DMS79 (cell line): Measurements from ENCODE around the gene CCKAR.
"Not testable (repeated sequence)": the region's sequence is repeated elsewhere in the genome, so short reads cannot be mapped to it uniquely, and the experiment has no call there.

Experiments
- DNase-seq: peaks from one replicate; lab custom pipeline; 2025; lab: John Stamatoyannopoulos, UW

CCKAR gene

DNA sequence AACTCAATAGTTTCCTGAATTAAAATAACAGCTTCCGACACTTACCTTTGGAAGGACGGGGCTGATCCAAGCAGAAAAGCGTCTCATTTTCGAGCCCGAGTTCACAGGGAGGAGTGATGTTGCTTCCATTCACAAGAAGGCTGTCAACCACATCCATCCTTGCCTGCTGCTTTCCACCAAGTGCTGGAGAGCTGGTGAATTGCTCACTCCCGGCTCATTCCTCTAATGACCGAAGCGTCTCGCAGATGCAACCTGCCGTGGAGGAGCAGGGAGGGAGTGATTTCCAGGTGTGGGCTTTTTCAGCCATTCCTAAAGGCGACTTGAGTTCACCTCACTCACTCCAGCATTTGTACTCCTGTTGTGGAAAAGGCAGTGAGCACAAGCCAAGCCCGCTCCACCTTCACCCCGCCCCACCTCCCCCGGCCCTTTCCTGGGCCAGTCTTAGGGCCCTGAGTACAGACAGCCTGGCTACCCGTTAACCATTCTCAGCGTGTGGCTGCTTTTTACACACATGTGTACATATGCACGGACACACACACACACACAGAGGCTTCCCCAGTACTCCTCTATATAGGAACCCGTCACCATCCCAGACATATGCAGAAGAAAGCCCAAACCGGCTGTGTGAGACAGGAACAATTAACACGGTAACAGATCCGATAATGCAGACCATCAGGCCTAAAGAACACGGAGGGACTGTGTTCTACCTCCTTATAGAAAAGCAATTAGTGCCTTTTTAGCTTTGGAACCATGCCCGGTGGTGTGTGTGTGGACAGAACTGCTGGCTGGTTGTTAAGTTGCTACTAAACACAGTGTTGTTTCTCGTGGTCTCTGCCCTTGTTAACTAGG lies at the start of gene CCKAR:
CCKAR (minus strand) TSS at position 374 of the 849 bp plus-strand sequence; CDS start at position 157, 217 bp downstream.
- DNase-seq = no peak

GRCh38 chr4:26533685-26534084 lies 43.4 kb upstream of the CCKAR start:
- DNase-seq = no peak

- DNase-seq = no peak
Measured at GRCh38 chr4:26531491-26532116, 41.3 kb upstream of the CCKAR start.

DNA sequence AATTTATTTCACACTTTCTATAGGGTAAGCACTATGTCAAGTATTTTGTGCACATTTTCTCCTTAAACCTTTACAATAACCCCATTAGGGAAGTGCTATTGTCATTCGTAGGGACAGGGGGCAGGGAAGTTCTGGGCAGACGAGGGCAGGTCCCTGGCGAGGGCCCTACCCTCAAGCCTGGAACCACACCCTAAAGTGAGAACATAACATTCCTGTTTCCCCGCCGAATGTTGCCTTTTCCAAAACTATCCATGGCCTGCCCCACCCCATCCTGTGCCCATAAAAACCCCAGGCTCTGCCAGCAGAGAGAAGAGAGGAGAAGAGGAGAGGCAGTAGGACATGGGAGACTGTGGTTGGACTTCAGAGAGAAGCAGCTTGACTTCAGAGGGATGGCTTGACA lies 39.8 kb upstream of the CCKAR start:
- DNase-seq = no peak

GRCh38 chr4:26529479-26529878 lies 39.2 kb upstream of the CCKAR start:
- no peak for DNase-seq

GRCh38 chr4:26525771-26526150 lies 35.5 kb upstream of the CCKAR start:
- no peak for DNase-seq

DNA sequence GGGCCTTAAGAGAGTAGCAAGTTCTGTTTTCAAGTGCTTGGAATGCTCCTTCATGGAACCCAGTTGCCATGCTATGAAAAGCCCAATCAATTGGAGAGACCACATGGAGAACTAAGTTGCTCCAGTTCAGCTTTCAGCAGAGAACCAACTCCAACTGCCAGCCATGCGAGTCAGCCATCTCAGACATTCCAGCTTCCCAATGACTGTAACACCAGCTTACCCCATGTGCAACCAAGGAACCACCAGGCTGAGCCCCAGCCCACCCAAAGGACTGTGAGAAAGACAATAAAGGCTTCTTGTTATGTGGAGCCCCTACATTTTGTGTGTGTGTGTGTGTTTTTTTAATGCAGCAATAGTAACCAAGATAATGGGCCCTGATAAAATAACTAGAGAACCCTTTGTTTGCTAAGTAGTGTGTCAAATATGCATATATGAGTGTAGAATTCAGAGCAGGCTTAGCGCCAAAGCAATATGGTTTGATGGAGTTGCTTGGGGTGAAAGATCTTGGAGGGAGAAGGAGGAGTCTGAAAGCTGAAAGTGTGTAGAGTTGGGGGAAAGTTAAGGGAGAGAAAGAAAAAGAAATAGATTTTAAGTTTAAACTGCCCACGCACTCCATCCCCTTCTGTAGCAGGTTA lies 35.0 kb upstream of the CCKAR start:
- DNase-seq = no peak

DNA sequence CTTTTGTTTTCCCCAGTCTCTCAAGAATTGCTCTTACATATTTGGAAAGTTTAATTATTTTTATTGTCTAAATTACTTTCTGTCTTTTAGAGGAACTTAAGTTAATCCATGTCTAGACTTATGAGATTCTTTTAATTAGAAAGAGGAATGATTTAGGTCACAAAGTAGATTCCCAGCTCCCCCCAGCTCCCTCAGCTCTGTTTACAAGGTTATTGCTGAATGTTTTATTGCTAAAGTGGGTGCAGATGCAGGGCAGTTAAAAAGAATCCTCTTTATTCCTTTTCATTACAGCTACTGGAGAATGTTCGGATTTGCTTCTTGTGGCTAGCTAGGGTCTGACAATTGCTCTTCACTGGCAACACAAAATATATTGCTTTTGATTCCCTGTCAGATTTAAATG lies 33.7 kb upstream of the CCKAR start:
- no peak for DNase-seq

GRCh38 chr4:26522478-26522877 lies 32.2 kb upstream of the CCKAR start:
- DNase-seq = no peak

DNA sequence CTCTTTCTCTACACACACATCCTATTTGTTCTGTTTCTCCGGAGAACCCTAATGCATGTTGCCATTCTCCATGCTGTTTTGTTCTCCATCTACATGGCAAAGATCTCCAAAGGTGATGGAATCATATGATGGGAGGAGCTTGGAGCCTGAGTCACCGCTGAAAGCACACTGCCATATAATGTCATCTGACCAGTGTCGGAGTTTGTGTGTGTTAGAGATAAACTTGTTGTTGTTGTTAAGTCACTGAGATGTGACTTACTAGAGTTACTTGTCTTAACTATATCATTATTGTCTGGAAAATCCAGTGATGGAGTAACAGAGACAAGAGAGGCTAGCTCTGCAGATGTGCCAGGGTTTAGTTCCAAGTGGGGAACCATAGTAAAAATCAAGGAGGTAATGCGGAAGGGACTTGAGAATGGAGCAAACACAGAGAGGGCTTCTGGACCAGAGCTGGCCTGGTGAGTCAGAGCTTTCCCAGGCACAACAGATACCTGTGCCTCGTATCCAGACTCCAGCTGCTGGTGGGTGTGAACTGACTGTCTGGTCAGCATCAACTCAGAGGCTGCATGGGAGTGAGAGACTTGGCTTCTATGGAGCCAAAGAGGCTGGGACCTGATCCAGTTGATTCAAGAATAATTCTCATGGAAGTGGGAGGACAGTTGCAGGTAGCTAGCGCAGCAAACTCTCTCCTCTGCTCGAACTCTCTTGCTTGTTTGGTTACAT lies 30.6 kb upstream of the CCKAR start:
- no peak for DNase-seq

- no peak for DNase-seq
Measured at GRCh38 chr4:26515936-26516335, 25.7 kb upstream of the CCKAR start.

DNA sequence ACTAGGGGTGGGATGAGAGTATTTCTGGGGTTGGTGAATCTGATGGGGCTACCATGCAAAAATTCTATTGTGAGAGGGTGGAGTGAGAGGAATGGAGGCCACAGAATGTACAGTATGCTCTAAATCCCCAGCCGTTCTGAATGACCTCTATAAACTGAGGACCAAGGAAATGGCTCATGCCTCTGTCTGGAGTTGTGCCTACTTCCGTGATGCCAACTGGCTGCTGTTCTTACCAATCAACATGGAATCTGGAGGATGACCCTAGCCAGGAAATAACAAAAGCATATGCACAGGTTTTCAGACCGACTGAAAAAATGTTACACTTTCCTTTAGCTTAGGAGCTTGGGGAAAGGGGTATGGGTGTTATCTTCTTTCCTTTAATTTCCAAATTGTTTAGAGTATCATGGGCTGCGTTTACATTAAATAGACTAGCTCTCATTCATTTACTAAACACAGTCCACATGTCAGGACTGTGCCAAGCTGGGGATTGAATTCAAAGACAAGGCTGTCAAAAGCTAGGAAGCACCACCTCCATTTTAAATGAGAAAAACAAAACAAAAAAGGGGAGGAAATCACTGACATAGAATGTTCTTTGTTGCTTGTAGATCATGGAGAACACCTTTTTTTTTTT lies 20.2 kb upstream of the CCKAR start:
- no peak for DNase-seq

- DNase-seq = no peak
Measured at GRCh38 chr4:26509681-26510333, 19.5 kb upstream of the CCKAR start.

- no peak for DNase-seq
Measured at GRCh38 chr4:26507286-26507685, 17.0 kb upstream of the CCKAR start.

GRCh38 chr4:26503844-26504243 lies 13.6 kb upstream of the CCKAR start:
- DNase-seq = no peak

GRCh38 chr4:26503427-26503826 lies 13.1 kb upstream of the CCKAR start:
- DNase-seq = no peak

DNA sequence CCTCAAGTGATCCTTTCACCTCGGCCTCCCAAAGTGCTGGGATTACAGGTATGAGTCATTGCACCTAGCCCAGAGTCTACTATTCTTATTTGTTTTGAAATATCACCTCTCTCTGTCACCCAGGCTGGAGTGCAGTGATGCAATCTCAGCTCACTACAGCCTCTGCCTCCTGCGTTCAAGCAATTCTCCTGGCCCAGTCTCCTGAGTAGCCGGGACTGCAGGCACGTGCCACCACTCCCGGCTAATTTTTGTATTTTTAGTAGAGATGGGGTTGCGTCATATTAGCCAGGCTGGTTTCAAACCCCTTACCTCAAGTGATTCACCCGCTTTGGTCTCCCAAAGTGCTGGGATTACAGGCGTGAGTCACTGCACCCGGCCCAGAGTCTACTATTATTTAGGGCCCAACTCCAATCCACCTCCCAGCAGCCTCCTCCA lies 10.3 kb upstream of the CCKAR start:
- DNase-seq = not testable (repeated sequence)

GRCh38 chr4:26496207-26496783 lies 6.0 kb upstream of the CCKAR start:
- DNase-seq = no peak

GRCh38 chr4:26493461-26493860 lies 3.2 kb upstream of the CCKAR start:
- no peak for DNase-seq

- DNase-seq = no peak
Measured at GRCh38 chr4:26491449-26492170, 1.3 kb upstream of the CCKAR start.

DNA sequence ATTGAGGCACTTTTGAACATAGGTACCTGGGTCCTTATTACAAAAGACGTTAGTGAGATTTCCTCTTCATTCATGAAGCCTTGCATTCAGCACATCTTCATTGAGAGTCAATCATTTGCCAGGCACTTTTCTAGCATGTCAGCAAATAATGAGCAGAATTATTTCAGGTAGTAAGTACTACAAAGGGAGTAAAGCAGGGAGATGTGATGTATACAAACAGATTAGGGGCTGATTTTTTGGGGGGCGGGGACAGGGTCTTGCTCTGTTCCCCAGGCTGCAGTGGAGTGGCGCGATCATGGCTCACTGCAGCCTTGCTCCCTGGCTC lies 638 bp upstream of the CCKAR start:
- DNase-seq = no peak
